Frontal cortex (tissue), 4 donors: ENCODE results near the gene OPN1SW. TPM values are rescaled to one million over a fixed set of nuclear protein-coding genes. Genes with fewer than 3 reads are reported as not detected.

Experiments
- DNase-seq, 2 donors: peaks; one replicate each; pipeline ENCODE4 v3.0.0; 2012; ENCODE audit warnings: low spot score in 2 of 2
- FAIRE-seq: peaks from 2 replicates; lab custom pipeline; 2012; peaks lifted over from hg19 to GRCh38; lab: Jason Lieb, UNC
- total RNA-seq: library from RNA; depleted of rRNA; stranded (reverse); fragments of >200 nt; gene quantifications from one replicate; pipeline ENCODE4 v1.2.3, GENCODE V29; 2014
- donor health status: control.
- donor health status: control.
- donor health status: control.

OPN1SW gene
- not detected for total RNA-seq

GRCh38 chr7:128775744-128776474 is at the start of gene OPN1SW:
Gene OPN1SW, minus strand, starts transcription at chr7:128775794. Its CDS starts 13 bp downstream, at chr7:128775781.
- no peak for FAIRE-seq
- DNase-seq, result no peak

GRCh38 chr7:128821724-128822123 is 46.1 kb upstream of the OPN1SW start:
- FAIRE-seq, result no peak

GRCh38 chr7:128818694-128819093 is 43.1 kb upstream of the OPN1SW start:
- no peak for DNase-seq
- no peak for FAIRE-seq

More at GRCh38 chr7:128821724-128822123, 46.1 kb upstream of the OPN1SW start:
- DNase-seq, result no peak

- DNase-seq (no peak), FAIRE-seq (no peak)
These were observed 39.8 kb upstream of the OPN1SW start for GRCh38 chr7:128815289-128815942.

GRCh38 chr7:128814499-128814898 is 38.9 kb upstream of the OPN1SW start:
- FAIRE-seq (no peak), DNase-seq (peak; percentile 36 to 49)

- no peak for DNase-seq
- FAIRE-seq, result no peak
These were observed 37.0 kb upstream of the OPN1SW start for GRCh38 chr7:128812514-128813168.

- DNase-seq (no peak), FAIRE-seq (no peak)
These were observed 36.2 kb upstream of the OPN1SW start for GRCh38 chr7:128811631-128812430.

GRCh38 chr7:128810997-128811396 is 35.4 kb upstream of the OPN1SW start:
- DNase-seq (no peak), FAIRE-seq (no peak)

GRCh38 chr7:128810473-128810872 is 34.9 kb upstream of the OPN1SW start:
- DNase-seq (no peak), FAIRE-seq (no peak)

GRCh38 chr7:128809363-128809762 is 33.8 kb upstream of the OPN1SW start:
- no peak for DNase-seq
- FAIRE-seq, result no peak

- FAIRE-seq, result no peak
- no peak for DNase-seq
These were observed 31.6 kb upstream of the OPN1SW start for GRCh38 chr7:128807191-128807590.

- no peak for FAIRE-seq
These were observed 29.6 kb upstream of the OPN1SW start for GRCh38 chr7:128805225-128805624.

GRCh38 chr7:128804484-128804883 is 28.9 kb upstream of the OPN1SW start:
- DNase-seq, result no peak
- no peak for FAIRE-seq

More at GRCh38 chr7:128805225-128805624, 29.6 kb upstream of the OPN1SW start:
- no peak for DNase-seq

GRCh38 chr7:128801667-128802418 is 26.2 kb upstream of the OPN1SW start:
- DNase-seq (no peak), FAIRE-seq (no peak)

- no peak for DNase-seq
- no peak for FAIRE-seq
These were observed 25.4 kb upstream of the OPN1SW start for GRCh38 chr7:128801003-128801402.

- no peak for DNase-seq
These were observed 25.0 kb upstream of the OPN1SW start for GRCh38 chr7:128800567-128800966.

GRCh38 chr7:128799451-128799850 is 23.9 kb upstream of the OPN1SW start:
- DNase-seq (no peak), FAIRE-seq (no peak)

More at GRCh38 chr7:128800567-128800966, 25.0 kb upstream of the OPN1SW start:
- no peak for FAIRE-seq

- FAIRE-seq (no peak), DNase-seq (no peak)
These were observed 20.7 kb upstream of the OPN1SW start for GRCh38 chr7:128796327-128796726.

- FAIRE-seq, result no peak
- DNase-seq, result no peak
These were observed 19.5 kb upstream of the OPN1SW start for GRCh38 chr7:128795129-128795528.
